HUES64 (cell line): ENCODE data around the gene AP1S1.

Experiments used
- H3K27ac ChIP-seq: 2 replicates; pipeline ENCODE4 v1.7.0; 2013; ENCODE audit warnings: low read depth, low read length, inconsistent platforms
- H3K27me3 ChIP-seq: 2 replicates; pipeline ENCODE4 v1.6.1; 2013; ENCODE audit warnings: mild to moderate bottlenecking, low read length; ENCODE audit not compliant: insufficient read depth
- H3K36me3 ChIP-seq: 2 replicates; pipeline ENCODE4 v1.6.1; 2013; ENCODE audit warnings: mild to moderate bottlenecking, low read length; ENCODE audit not compliant: insufficient read depth
- H3K4me1 ChIP-seq: 2 replicates; pipeline ENCODE4 v1.6.1; 2013; ENCODE audit warnings: mild to moderate bottlenecking, low read length, moderate library complexity; ENCODE audit not compliant: insufficient read depth
- H3K4me3 ChIP-seq: 2 replicates; pipeline ENCODE4 v1.5.1; 2013; ENCODE audit warnings: mild to moderate bottlenecking, low read length, moderate library complexity
- H3K9ac ChIP-seq: 2 replicates; pipeline ENCODE4 v1.6.1; 2013; ENCODE audit warnings: mild to moderate bottlenecking, low read depth, low read length
- H3K9me3 ChIP-seq: 2 replicates; pipeline ENCODE4 v1.6.1; 2013; ENCODE audit warnings: low read depth, low read length; ENCODE audit not compliant: insufficient read depth
- WGBS: fragments of 150-250, 120-280 bp; methylation state at CpG from one replicate; pipeline ENCODE4 v1.1.7; 2013; ENCODE audit warnings: missing lambda C conversion rate; 5-methylcytosine and 5-hydroxymethylcytosine counted together

Gene AP1S1

GRCh38 chr7:101137651-101138212, 16.5 kb upstream of the AP1S1 start:
- WGBS: 85% methylated on average over 8 of the region's 9 CpGs
- H3K27me3 ChIP-seq: no peaks in the 10 kb centered on the region
- H3K4me1 ChIP-seq: peaks cover 29% of the 10 kb centered on the region
- peaks cover 8% of the 10 kb centered on the region; the same call in 1 of the 2 replicates for H3K36me3 ChIP-seq
- peak overlapping the region; percentile 79 for H3K27ac ChIP-seq
- no peaks in the 10 kb centered on the region for H3K9me3 ChIP-seq
- H3K9ac ChIP-seq: peak overlapping the region; percentile 59; the same call in 1 of the 2 replicates
- no peak overlapping the region for H3K4me3 ChIP-seq

GRCh38 chr7:101138213-101138870, 15.9 kb upstream of the AP1S1 start:
- Histone ChIP-seq H3K4me1 (peaks cover 29% of the 10 kb centered on the region), H3K27me3 (no peaks in the 10 kb centered on the region), H3K27ac (peak overlapping the region; percentile 79), H3K36me3 (peaks cover 7% of the 10 kb centered on the region; the same call in 1 of the 2 replicates), H3K9ac (peak overlapping the region; percentile 59), H3K9me3 (no peaks in the 10 kb centered on the region), H3K4me3 (peak overlapping the region; percentile 25; the same call in 1 of the 2 replicates)
- WGBS: 18% methylated on average over 9 of the region's 16 CpGs

- H3K4me1 ChIP-seq: peaks cover 16% of the 10 kb centered on the region
- 81% methylated on average over 2 of the region's 3 CpGs for WGBS
- no peak overlapping the region for H3K27ac ChIP-seq
- peaks cover 7% of the 10 kb centered on the region; the same call in 1 of the 2 replicates for H3K36me3 ChIP-seq
- H3K27me3 ChIP-seq: no peaks in the 10 kb centered on the region
- H3K9ac ChIP-seq: no peak overlapping the region
- no peaks in the 10 kb centered on the region for H3K9me3 ChIP-seq
- no peak overlapping the region for H3K4me3 ChIP-seq
These were observed 14.0 kb upstream of the AP1S1 start for GRCh38 chr7:101140339-101140699.

- no peak overlapping the region for H3K4me3 ChIP-seq
- peak overlapping the region; percentile 45; the same call in 1 of the 2 replicates for H3K27ac ChIP-seq
- no peaks in the 10 kb centered on the region for H3K9me3 ChIP-seq
- WGBS: 85% methylated on average over 4 of the region's 4 CpGs
- H3K27me3 ChIP-seq: no peaks in the 10 kb centered on the region
- peaks cover 7% of the 10 kb centered on the region; the same call in 1 of the 2 replicates for H3K36me3 ChIP-seq
- peaks cover 16% of the 10 kb centered on the region for H3K4me1 ChIP-seq
- H3K9ac ChIP-seq: no peak overlapping the region
These were observed 13.4 kb upstream of the AP1S1 start for GRCh38 chr7:101140746-101141382.

DNA sequence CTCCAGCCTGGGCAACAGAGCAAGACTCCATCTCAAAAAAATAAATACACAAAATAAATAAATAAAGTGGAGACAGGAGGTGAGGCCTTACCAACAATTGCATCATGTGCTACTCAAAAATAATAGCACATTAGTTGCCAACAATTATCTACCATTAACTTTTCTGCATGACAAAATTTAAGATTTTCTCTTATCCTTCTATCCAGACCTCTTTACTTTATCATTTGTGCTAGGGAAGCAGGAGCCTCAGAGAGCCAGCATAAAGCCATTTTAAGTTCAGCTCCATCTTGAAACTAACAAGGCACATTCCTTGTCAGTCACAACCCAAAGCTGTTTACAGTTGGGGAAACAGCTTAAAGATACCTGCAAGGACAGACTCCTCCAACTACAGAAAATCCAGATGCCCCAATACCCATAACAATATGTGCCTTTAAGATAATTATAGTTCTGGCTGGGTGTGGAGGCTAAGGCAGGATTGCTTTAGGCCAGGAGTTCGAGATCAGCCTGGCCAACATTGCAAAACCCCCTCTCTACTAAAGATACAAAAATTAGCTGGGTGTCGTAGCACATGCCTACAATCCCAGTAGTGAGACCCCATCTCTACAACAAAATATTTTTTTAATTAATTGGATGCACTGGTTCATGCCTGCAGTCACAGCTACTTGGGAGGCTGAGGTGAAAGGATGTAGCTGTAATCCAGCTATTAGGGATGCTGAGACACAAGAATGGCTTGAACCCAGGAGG, 2.2 kb upstream of the AP1S1 start:
- H3K27me3 ChIP-seq: 0 out of 2 replicates have a peak, but pooled peaks cover 3% of the 10 kb centered on the region
- H3K27ac ChIP-seq: no peak overlapping the region
- no peaks in the 10 kb centered on the region for H3K36me3 ChIP-seq
- H3K9ac ChIP-seq: no peak overlapping the region
- WGBS: 84% methylated on average over 2 of the region's 2 CpGs
- H3K4me3 ChIP-seq: no peak overlapping the region
- no peaks in the 10 kb centered on the region for H3K9me3 ChIP-seq
- H3K4me1 ChIP-seq: peaks cover 15% of the 10 kb centered on the region; the same call in 1 of the 2 replicates

- Histone ChIP-seq H3K4me3 (peak overlapping the region; percentile 85), H3K9ac (peak overlapping the region; percentile 76), H3K4me1 (peaks cover 23% of the 10 kb centered on the region; the same call in 1 of the 2 replicates), H3K36me3 (peaks cover 7% of the 10 kb centered on the region; the same call in 1 of the 2 replicates), H3K27me3 (0 out of 2 replicates have a peak, but pooled peaks cover 3% of the 10 kb centered on the region), H3K27ac (peak overlapping the region; percentile 81), H3K9me3 (no peaks in the 10 kb centered on the region)
- WGBS: under 1% methylated on average over 34 of the region's 34 CpGs
These were observed 422 bp downstream of the AP1S1 start for GRCh38 chr7:101154693-101155102.

DNA sequence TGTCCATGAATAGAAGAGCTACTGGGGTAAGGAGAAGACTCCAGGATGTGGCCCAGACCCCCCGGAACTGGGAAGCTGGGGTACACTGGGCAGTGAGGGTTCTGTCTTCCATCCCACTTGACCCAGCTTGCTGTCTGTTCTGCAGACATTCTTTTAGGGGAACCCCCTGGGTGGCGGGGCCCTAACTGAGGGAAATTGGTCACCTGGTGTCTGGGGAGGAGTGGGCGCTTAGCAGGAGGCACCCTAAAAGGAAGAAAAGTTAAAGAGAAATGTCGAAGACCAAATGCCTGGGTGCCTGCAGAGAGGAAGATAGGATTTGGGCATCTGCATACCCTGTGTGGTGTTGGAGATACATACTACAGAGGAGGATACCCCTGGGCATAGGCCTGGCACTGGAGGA, 1.0 kb downstream of the AP1S1 start:
- Histone ChIP-seq H3K9ac (peak overlapping the region; percentile 76; the same call in 1 of the 2 replicates), H3K4me1 (peaks cover 29% of the 10 kb centered on the region; the same call in 1 of the 2 replicates), H3K36me3 (peaks cover 7% of the 10 kb centered on the region; the same call in 1 of the 2 replicates), H3K27ac (peak overlapping the region; percentile 81; the same call in 1 of the 2 replicates), H3K4me3 (peak overlapping the region; percentile 85), H3K9me3 (no peaks in the 10 kb centered on the region), H3K27me3 (0 out of 2 replicates have a peak, but pooled peaks cover 3% of the 10 kb centered on the region)
- 67% methylated on average over 4 of the region's 4 CpGs for WGBS

- H3K4me1 ChIP-seq: peaks cover 38% of the 10 kb centered on the region
- no peaks in the 10 kb centered on the region for H3K9me3 ChIP-seq
- no peak overlapping the region for H3K27ac ChIP-seq
- H3K4me3 ChIP-seq: no peak overlapping the region
- H3K36me3 ChIP-seq: peaks cover 7% of the 10 kb centered on the region; the same call in 1 of the 2 replicates
- 66% methylated on average over 6 of the region's 6 CpGs for WGBS
- 0 out of 2 replicates have a peak, but pooled peaks cover 3% of the 10 kb centered on the region for H3K27me3 ChIP-seq
- no peak overlapping the region for H3K9ac ChIP-seq
These were observed 2.0 kb downstream of the AP1S1 start for GRCh38 chr7:101156277-101156676.

- Histone ChIP-seq H3K9me3 (no peaks in the 10 kb centered on the region), H3K27ac (no peak overlapping the region; the same call in 1 of the 2 replicates), H3K9ac (peak overlapping the region; percentile 47; the same call in 1 of the 2 replicates), H3K27me3 (0 out of 2 replicates have a peak, but pooled peaks cover 3% of the 10 kb centered on the region), H3K4me1 (peaks cover 44% of the 10 kb centered on the region), H3K4me3 (no peak overlapping the region), H3K36me3 (peaks cover 7% of the 10 kb centered on the region; the same call in 1 of the 2 replicates)
- 83% methylated on average over 14 of the region's 14 CpGs for WGBS
These were observed 2.8 kb downstream of the AP1S1 start for GRCh38 chr7:101156866-101157589.
